ENCODE results near the gene PEAK3.

Gene PEAK3

DNA sequence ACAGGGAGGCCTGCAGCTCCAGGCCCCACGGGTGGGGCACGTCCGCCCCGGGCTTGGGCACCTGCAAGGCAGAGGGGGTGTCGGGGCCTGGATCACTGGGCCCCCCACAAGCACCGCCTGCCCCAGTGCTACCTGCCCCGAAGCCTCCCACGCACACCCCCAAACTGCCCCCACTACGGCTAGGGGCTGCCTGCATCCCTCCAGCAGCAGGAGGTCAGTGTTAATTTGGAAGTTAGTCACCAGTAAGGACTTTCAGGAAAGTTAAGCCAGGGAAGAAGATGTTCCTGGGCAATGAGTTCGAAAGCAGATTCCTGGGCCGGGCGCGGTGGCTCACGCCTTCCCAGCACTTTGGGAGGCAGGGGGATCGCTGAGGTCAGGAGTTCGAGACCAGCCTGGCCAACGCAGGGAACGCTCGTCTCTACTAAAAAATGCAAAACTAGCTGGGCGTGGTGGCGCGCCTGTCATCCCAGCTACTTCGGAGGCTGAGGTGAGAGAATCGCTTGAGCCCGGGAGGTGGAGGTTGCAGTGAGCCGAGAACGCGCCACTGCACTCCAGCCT, 5.5 kb downstream of the PEAK3 start:
- ATAC-seq (replicated peaks): no peak
- peaks cover 21 to 29% of the 10 kb centered on the region in 2 donors for H3K4me1 Mint-ChIP-seq (ENCODE audit: low read depth in 2 of 2)
- DNase-seq: no peak
- H3K27me3 Mint-ChIP-seq: no peaks in the 10 kb centered on the region
- H3K36me3 Mint-ChIP-seq (ENCODE audit: insufficient read depth): peaks cover 89% of the 10 kb centered on the region
- H3K27ac Mint-ChIP-seq: peak overlapping the region in 1 of 2 donors; percentile 69
- H3K9me3 Mint-ChIP-seq: no peaks in the 10 kb centered on the region
- peak overlapping the region in 1 of 2 donors; percentile 17 for H3K4me3 Mint-ChIP-seq

GRCh38 chr19:2275588-2276428, 6.2 kb downstream of the PEAK3 start:
- Mint-ChIP-seq H3K27ac (peak overlapping the region in 1 of 2 donors; percentile 99), H3K36me3 (ENCODE audit: insufficient read depth) (peaks cover 93% of the 10 kb centered on the region), H3K4me1 (ENCODE audit: low read depth in 2 of 2) (peaks cover 25 to 31% of the 10 kb centered on the region in 2 donors), H3K9me3 (no peaks in the 10 kb centered on the region), H3K27me3 (no peaks in the 10 kb centered on the region), H3K4me3 (no peak overlapping the region)
- ATAC-seq (replicated peaks) (no peak), DNase-seq (no peak)

GRCh38 chr19:2274931-2275535, 6.9 kb downstream of the PEAK3 start:
- Mint-ChIP-seq H3K9me3 (no peaks in the 10 kb centered on the region), H3K36me3 (ENCODE audit: insufficient read depth) (peaks cover 93% of the 10 kb centered on the region), H3K4me3 (peak overlapping the region in 1 of 2 donors; percentile 95), H3K4me1 (ENCODE audit: low read depth in 2 of 2) (peaks cover 25 to 31% of the 10 kb centered on the region in 2 donors), H3K27ac (peak overlapping the region; percentile 8 to 99), H3K27me3 (no peaks in the 10 kb centered on the region)
- ATAC-seq (replicated peaks): no peak
- DNase-seq: no peak

DNA sequence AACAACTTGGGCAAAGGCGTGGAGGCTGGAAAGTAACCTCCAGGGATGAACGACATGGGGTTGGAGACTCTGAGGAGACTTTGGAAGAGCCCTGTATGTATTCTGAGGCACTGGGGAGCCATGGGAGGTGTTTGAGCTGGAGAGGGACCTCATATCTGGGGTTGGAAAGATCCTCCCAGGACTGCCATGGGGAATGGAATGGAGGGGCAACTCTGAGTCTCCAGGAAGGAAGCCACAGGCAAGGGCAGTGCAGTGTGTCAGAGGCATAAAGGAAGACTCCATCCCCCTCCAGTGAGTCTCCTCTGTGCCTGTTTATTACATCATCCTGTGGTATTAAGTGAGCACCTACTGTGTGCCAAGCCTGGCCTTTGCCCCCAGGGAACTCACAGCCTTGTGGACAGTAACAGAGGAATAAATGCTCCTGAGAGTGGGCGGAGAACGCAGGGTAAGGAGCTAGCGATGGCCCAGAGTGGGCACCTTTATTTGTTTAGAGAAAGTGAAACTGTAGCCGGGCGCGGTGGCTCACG, 7.7 kb downstream of the PEAK3 start:
- no peak for ATAC-seq (replicated peaks)
- Mint-ChIP-seq H3K27me3 (no peaks in the 10 kb centered on the region), H3K9me3 (no peaks in the 10 kb centered on the region), H3K36me3 (ENCODE audit: insufficient read depth) (peaks cover 96% of the 10 kb centered on the region), H3K4me3 (peak overlapping the region; percentile 95), H3K27ac (peak overlapping the region; percentile 95 to 99), H3K4me1 (ENCODE audit: low read depth in 2 of 2) (peaks cover 25 to 31% of the 10 kb centered on the region in 2 donors)
- DNase-seq: no peak

DNA sequence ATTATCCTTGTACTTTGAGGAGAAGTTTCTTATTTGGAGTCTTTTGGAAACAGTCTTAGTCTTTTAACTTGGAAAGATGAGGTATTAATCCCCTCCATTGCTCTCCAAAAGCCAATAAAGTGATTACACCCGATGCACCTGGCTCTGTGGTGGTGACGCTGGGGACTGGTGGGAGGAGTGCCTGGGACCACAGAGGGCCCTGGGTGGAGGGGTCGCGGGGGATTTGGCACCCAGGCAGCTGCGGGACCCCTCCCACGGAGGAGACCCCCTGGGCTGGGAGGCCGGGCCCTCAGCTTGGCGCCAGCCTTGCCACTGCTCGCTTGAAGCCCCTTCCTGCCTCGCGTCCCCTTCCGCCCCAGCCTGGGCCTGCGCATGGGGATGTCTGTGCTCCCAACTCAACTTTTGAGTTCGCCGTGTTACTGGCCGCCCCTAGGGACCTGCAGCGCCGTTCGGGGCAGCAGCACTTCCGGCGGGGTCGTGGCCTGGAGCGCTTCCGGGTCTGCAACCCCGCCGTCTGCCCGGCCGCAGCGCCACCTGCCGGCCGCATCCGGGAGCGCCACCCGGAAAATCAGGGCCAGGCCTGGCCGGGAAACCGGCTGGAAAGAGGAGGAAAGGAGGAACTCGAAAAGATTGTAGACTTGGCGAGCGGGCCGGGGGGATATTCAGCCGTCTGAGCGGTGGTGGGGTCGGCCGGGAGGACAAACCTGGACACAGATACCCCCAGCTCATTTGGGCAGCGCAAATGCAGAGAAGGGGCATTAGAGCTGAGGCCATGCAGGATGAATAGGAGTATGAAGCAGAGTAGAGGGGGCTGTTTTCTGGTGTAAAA, 8.4 kb downstream of the PEAK3 start:
- Mint-ChIP-seq H3K27me3 (no peaks in the 10 kb centered on the region), H3K4me1 (ENCODE audit: low read depth in 2 of 2) (peaks cover 25 to 31% of the 10 kb centered on the region in 2 donors), H3K4me3 (peak overlapping the region; percentile 95), H3K27ac (peak overlapping the region; percentile 95 to 99), H3K36me3 (ENCODE audit: insufficient read depth) (peaks cover 96% of the 10 kb centered on the region), H3K9me3 (no peaks in the 10 kb centered on the region)
- DNase-seq (peak; percentile 77 to 80 (median 77)), ATAC-seq (replicated peaks) (peak; percentile 48)

DNA sequence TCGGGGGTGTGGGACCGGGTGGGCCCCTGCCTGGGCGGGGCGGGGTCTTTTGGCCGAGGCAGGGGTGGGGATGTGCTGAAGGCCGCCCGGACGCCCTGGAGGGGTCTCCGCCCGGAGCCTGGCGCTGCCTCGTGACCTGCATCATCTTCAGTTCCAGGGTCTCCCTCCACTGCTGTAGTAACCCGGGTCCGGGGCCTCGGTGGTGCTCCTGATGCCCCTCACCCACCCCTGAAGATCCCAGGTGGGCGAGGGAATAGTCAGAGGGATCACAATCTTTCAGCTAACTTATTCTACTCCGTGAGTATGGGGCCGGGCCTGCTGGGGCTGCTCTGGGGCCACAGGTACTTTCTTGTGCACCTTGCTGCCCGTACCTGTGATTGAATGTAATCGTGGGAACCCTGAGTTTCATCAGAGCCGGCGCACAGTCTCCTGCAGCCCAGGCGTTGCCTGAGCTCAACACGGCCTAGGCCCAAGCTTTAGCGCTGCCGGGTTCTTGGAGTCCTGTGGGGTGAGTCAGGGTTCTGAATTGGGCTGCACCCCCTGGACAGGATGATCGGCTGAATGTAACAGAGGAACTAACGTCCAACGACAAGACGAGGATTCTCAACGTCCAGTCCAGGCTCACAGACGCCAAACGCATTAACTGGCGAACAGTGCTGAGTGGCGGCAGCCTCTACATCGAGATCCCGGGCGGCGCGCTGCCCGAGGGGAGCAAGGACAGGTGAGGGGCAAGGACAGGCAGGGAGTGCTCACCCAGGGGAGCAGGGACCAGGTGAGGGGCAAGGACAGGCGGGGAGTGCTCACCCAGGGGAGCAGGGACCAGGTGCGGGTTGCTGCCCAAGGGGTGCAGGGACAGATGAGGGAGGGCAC, 10.5 kb downstream of the PEAK3 start:
- no peak for ATAC-seq (replicated peaks)
- H3K4me1 Mint-ChIP-seq (ENCODE audit: low read depth in 2 of 2): peaks cover 24 to 28% of the 10 kb centered on the region in 2 donors
- H3K36me3 Mint-ChIP-seq (ENCODE audit: insufficient read depth): peaks cover 77% of the 10 kb centered on the region
- H3K4me3 Mint-ChIP-seq: peak overlapping the region; percentile 95
- no peaks in the 10 kb centered on the region for H3K9me3 Mint-ChIP-seq
- H3K27me3 Mint-ChIP-seq: no peaks in the 10 kb centered on the region
- H3K27ac Mint-ChIP-seq: peak overlapping the region; percentile 95 to 99
- DNase-seq: no peak

- peaks cover 71% of the 10 kb centered on the region for H3K36me3 Mint-ChIP-seq (ENCODE audit: insufficient read depth)
- H3K27ac Mint-ChIP-seq: peak overlapping the region; percentile 95 to 99
- H3K27me3 Mint-ChIP-seq: no peaks in the 10 kb centered on the region
- H3K4me3 Mint-ChIP-seq: peak overlapping the region; percentile 95
- peaks cover 27 to 28% of the 10 kb centered on the region in 2 donors for H3K4me1 Mint-ChIP-seq (ENCODE audit: low read depth in 2 of 2)
- ATAC-seq (replicated peaks) (peak; percentile 30), DNase-seq (peak; percentile 57 to 61 (median 60))
- no peaks in the 10 kb centered on the region for H3K9me3 Mint-ChIP-seq
Observed at GRCh38 chr19:2270423-2271233, 11.3 kb downstream of the PEAK3 start.

DNA sequence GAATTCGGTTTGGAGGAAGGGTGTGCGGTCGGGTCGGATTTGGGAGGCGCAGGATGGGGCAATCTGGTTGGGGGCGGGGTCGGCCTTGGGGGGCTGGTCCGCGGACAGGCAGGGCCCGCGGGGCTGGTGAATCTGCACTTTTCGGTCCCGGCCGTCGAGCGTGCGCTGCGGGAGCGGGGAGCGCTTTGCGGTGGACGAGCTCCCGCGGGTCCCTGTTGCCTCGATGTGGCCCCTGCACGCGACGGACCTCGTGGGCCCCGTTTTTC, 11.9 kb downstream of the PEAK3 start:
- H3K9me3 Mint-ChIP-seq: no peaks in the 10 kb centered on the region
- no peaks in the 10 kb centered on the region for H3K27me3 Mint-ChIP-seq
- no peak for ATAC-seq (replicated peaks)
- peaks cover 66% of the 10 kb centered on the region for H3K36me3 Mint-ChIP-seq (ENCODE audit: insufficient read depth)
- peak overlapping the region; percentile 95 for H3K4me3 Mint-ChIP-seq
- DNase-seq: no peak
- H3K27ac Mint-ChIP-seq: peak overlapping the region; percentile 95 to 99
- peaks cover 26 to 27% of the 10 kb centered on the region in 2 donors for H3K4me1 Mint-ChIP-seq (ENCODE audit: low read depth in 2 of 2)

GRCh38 chr19:2269244-2270156, 12.5 kb downstream of the PEAK3 start:
- Mint-ChIP-seq H3K4me1 (ENCODE audit: low read depth in 2 of 2) (peaks cover 23 to 25% of the 10 kb centered on the region in 2 donors), H3K4me3 (peak overlapping the region; percentile 95), H3K36me3 (ENCODE audit: insufficient read depth) (peaks cover 60% of the 10 kb centered on the region), H3K27me3 (no peaks in the 10 kb centered on the region), H3K9me3 (no peaks in the 10 kb centered on the region), H3K27ac (peak overlapping the region; percentile 95 to 99)
- ATAC-seq (replicated peaks) (peak; percentile 78), DNase-seq (peak; percentile 99)

DNA sequence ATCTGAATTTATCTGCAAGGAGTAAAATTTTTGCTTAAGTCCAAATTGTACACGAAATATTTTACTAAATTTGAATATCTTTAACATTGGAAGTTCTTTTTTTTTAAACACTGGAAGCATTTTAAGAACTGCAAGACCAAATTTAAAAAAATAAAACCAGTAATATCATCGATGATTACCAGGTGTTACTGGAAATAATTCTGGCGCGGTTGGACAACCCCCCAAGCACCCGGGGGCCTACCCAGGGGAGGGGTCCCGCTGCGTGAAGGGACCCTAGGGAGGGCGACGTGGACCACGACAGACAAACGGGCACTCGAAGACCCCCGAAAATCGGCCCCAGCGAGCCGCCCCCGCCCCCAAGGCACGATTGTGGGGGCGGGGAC, 13.1 kb downstream of the PEAK3 start:
- H3K27ac Mint-ChIP-seq: peak overlapping the region; percentile 95 to 99

DNA sequence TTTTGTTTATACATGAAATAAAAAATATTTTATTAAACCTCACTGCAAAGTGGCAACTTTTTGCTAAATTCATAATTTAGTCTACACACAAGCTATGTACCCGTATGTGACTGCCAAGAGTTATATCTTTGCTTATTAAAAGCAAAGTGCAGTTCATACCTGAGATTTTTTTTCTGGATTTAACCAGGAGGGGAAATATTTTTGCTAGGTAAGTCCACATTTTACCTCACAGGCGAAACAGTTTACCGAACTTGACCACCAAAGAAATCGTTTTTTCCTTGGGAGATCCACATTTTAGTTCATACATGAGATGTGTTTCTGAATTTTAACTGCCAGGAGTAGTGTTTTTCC, 13.5 kb downstream of the PEAK3 start:
- Mint-ChIP-seq H3K9me3 (no peaks in the 10 kb centered on the region), H3K27me3 (no peaks in the 10 kb centered on the region), H3K36me3 (ENCODE audit: insufficient read depth) (peaks cover 50% of the 10 kb centered on the region), H3K27ac (peak overlapping the region; percentile 95 to 99), H3K4me3 (peak overlapping the region; percentile 95), H3K4me1 (ENCODE audit: low read depth in 2 of 2) (peaks cover 13 to 16% of the 10 kb centered on the region in 2 donors)
- ATAC-seq (replicated peaks) (no peak), DNase-seq (no peak)

More for the DNA sequence above, 13.1 kb downstream of the PEAK3 start:
- Mint-ChIP-seq H3K27me3 (no peaks in the 10 kb centered on the region), H3K36me3 (ENCODE audit: insufficient read depth) (peaks cover 54% of the 10 kb centered on the region), H3K9me3 (no peaks in the 10 kb centered on the region), H3K4me1 (ENCODE audit: low read depth in 2 of 2) (peaks cover 17 to 18% of the 10 kb centered on the region in 2 donors), H3K4me3 (peak overlapping the region; percentile 95)
- no peak for DNase-seq
- no peak for ATAC-seq (replicated peaks)
